Activated CD4-positive, alpha-beta T cell treated with anti-CD3 and anti-CD28 coated beads for 48 hours (primary cell): ENCODE measurements around the gene NAP1L4.

Source experiments
- DNase-seq: peaks from one replicate; pipeline ENCODE4 v3.0.0-alpha.2; 2020

The NAP1L4 gene

GRCh38 chr11:3010521-3011275, 18.6 kb upstream of the NAP1L4 start:
- no peak for DNase-seq

GRCh38 chr11:3010004-3010403, 17.9 kb upstream of the NAP1L4 start:
- no peak for DNase-seq

GRCh38 chr11:3009481-3009880, 17.4 kb upstream of the NAP1L4 start:
- DNase-seq: no peak

- no peak for DNase-seq
These were observed 16.7 kb upstream of the NAP1L4 start for GRCh38 chr11:3008746-3009336.

- no peak for DNase-seq
These were observed 15.4 kb upstream of the NAP1L4 start for GRCh38 chr11:3007404-3008010.

GRCh38 chr11:3006505-3007260, 14.6 kb upstream of the NAP1L4 start:
- DNase-seq: no peak

- no peak for DNase-seq
These were observed 12.4 kb upstream of the NAP1L4 start for GRCh38 chr11:3004481-3004880.

- DNase-seq: no peak
These were observed 11.5 kb upstream of the NAP1L4 start for GRCh38 chr11:3003396-3004231.

GRCh38 chr11:3002871-3003270, 10.7 kb upstream of the NAP1L4 start:
- no peak for DNase-seq

GRCh38 chr11:3002351-3002861, 10.3 kb upstream of the NAP1L4 start:
- DNase-seq: no peak

GRCh38 chr11:3001496-3001895, 9.4 kb upstream of the NAP1L4 start:
- DNase-seq: no peak

GRCh38 chr11:3000032-3000961, 8.2 kb upstream of the NAP1L4 start:
- DNase-seq: no peak

- DNase-seq: no peak
These were observed 7.4 kb upstream of the NAP1L4 start for GRCh38 chr11:2999464-2999998.

GRCh38 chr11:2998073-2998850, 6.1 kb upstream of the NAP1L4 start:
- DNase-seq: no peak

- no peak for DNase-seq
These were observed 5.3 kb upstream of the NAP1L4 start for GRCh38 chr11:2997406-2997805.

GRCh38 chr11:2996976-2997375, 4.8 kb upstream of the NAP1L4 start:
- no peak for DNase-seq

- no peak for DNase-seq
These were observed 3.9 kb upstream of the NAP1L4 start for GRCh38 chr11:2995893-2996554.

GRCh38 chr11:2995031-2995561, 3.0 kb upstream of the NAP1L4 start:
- no peak for DNase-seq

GRCh38 chr11:2994336-2994730, 2.2 kb upstream of the NAP1L4 start:
- no peak for DNase-seq
